ENCODE measurements around the gene TCOF1.
"Not testable (repeated sequence)": the region's sequence is repeated elsewhere in the genome, so short reads cannot be mapped to it uniquely, and the experiment has no call there.

TCOF1 gene

GRCh38 chr5:150406103-150406722 lies 48.7 kb downstream of the TCOF1 start:
- DNase-seq = no peak

DNA sequence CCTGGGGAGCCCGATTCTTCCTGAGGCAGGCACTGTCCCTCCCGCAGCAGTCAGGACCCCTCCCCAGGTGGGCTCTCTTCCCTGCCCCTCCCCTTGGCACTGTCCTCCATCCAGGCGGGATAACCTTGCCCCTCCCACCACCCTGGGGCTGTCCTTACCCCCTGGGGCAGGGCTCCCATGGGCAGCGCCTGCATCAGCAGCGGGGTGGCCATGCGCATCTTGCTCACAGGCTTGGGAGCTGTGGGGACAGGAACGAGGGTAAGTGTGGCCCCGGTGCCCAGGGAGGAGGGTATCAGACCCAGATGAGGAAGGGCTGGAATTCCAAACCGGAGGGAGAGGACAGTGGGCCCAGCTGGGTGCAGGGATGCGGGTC lies 49.2 kb downstream of the TCOF1 start:
- DNase-seq = no peak

GRCh38 chr5:150407096-150407720 lies 49.7 kb downstream of the TCOF1 start:
- DNase-seq = no peak

DNA sequence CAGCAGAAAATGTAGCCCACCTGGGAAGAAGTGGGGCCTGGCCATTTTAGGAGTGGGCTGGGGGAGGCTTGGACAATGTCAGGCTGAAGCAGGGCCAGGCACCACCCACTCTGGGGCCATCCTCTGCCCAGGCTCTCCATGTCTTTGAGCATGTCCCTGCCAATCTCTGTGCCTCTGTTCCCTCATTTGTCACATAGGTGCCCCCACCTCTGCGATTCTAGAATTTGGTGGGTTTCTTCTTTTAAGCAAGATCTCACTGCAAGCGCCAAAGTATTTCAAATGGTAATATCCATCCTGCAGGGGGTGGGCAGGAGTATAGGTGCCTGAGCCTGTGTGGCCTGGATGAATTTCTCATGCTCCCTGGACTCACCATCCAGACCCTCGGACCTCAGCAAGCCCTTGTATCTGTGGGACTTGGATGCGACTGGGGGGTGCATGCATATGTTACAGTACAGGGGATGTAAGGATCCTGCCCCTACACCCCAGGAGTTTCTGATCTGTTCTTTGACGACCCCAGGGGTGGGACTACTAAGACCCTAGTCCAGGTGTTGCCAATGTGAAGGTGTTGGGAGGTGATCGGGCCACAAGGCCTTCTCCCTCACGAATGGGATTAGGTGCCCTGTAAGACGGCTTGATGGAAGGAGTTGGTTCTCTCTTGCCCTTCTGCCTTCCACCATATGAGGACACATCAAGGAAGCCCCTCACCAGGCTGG lies 50.9 kb downstream of the TCOF1 start:
- no peak for DNase-seq

DNA sequence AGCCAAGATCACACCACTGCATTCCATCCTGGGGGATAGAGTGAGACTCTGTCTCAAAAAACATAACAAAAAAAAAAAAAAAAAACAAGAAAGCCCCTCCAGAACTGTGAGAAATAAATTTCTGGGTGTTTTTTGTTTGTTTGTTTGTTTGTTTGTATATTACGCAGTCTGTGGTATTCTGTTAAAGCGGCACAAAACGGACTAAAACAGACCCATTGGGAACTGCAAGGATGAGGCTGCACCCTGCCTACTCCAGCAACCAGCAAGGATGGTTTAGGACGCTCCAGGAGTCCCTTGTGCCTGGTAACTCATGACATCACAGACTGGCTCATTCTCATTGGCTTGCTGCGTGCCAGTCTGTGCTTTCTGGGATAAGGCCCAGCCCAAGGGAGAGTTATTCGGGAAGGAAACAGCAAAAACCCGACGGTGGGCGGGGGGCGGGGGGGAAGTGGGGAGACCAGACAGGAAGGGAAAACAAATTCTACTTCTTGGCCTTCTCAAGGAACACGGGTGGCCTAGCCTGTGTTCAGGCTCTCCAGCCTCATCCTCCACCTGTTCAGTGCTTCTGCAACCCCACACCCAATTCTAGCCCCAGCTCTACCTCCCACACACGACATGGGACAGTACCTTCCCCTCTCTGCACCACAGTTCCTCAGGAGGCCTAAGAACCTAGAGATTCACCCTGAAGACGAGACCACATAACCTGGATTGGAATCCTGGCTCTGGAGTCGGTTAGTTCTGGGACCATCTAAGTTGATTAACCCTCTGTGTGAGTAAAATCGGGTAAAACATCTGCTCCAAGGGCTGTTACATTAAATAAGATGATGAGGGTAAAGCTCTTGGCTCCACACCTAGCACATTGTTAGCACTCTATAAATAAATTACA lies 52.4 kb downstream of the TCOF1 start:
- peak; percentile 81 for DNase-seq

- peak; percentile 60 for DNase-seq
Observed at GRCh38 chr5:150410524-150411244, 53.2 kb downstream of the TCOF1 start.

DNA sequence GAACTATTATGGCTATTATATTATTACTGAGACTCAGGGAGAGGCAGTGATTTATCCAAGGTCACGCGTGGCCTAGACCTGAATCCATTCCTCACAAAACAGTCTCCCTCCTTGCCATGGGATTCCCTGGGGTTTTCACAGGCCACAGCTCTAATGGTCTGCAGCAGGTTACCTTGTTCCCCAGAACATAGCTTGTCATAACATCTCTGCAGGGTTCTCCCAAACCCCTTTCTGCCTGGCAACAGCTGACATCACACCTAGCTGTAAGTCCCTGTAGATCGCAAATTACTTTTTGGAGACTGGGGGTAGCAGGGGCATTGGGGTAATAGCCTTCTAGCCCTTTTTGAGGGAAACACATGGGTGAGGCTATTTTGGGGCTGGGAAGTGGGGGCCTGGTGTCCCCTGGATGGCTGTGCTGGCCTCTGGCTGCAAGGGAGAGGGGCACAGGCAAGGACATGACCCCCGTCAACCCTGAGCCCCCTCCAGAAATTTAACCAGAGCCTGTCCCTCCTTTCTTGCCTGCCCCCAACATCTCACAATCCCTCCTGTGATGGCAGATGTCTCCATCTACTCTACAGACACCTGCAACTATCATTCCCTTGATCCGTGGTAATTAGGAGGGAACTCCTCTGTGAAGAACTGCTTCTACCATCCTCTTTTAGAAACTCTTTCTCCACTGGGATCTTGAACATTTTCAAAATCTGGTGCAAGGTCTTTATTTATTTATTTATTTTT lies 53.9 kb downstream of the TCOF1 start:
- no peak for DNase-seq

- DNase-seq = peak; percentile 13
Observed at GRCh38 chr5:150412319-150413175, 55.0 kb downstream of the TCOF1 start, which contains the start of gene CD74. Gene CD74, minus strand, starts transcription at chr5:150412910. Its CDS starts 161 bp downstream, at chr5:150412749.

- DNase-seq = no peak
Observed at GRCh38 chr5:150413176-150413901, 55.8 kb downstream of the TCOF1 start.

DNA sequence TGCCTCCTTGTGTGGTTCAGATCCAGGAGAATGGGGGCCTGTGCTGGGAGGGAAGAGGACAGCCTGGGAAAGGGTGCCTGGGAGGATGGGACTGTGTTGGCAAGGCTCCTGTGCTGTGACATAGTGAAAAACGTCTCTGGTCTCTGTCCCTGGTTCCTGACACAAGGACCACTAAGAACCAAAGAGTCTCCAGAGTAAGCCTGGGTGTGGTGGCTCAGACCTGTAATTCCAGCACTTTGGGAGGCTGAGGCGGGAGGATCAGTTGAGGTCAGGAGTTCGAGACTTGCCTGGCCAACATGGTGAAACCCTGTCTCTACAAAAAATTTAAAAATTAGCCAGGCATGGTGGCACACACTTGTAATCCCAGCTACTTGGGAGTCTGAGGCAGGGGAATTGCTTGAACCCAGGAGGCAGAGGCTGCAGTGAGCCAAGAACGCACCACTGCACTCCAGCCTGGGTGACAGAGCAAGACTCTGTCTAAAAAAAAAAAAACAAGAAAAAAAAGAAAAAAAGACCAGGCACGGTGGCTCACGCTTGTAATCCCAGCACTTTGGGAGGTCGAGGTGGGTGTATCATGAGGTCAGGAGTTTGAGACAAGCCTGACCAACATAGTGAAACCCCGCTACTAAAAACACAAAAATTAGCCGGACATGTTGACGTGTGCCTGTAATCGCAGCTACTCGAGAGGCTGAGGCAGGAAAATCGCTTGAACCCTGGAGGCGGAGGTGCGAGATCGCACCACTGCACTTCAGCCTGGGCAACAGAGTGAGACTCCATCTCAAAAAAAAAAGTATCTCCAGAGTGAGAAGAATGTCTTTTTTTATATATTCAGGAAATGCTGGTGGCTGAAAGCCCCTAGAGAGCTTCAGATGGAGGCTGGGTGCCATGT lies 56.6 kb downstream of the TCOF1 start:
- not testable (repeated sequence) for DNase-seq

- DNase-seq = no peak
Observed at GRCh38 chr5:150419630-150420270, 62.3 kb downstream of the TCOF1 start.

GRCh38 chr5:150422075-150422474 lies 64.6 kb downstream of the TCOF1 start:
- DNase-seq = no peak

GRCh38 chr5:150422758-150423157 lies 65.3 kb downstream of the TCOF1 start:
- DNase-seq = no peak

- not testable (repeated sequence) for DNase-seq
Observed at GRCh38 chr5:150426165-150426564, 68.7 kb downstream of the TCOF1 start.

GRCh38 chr5:150428106-150428876 lies 70.8 kb downstream of the TCOF1 start:
- no peak for DNase-seq

DNA sequence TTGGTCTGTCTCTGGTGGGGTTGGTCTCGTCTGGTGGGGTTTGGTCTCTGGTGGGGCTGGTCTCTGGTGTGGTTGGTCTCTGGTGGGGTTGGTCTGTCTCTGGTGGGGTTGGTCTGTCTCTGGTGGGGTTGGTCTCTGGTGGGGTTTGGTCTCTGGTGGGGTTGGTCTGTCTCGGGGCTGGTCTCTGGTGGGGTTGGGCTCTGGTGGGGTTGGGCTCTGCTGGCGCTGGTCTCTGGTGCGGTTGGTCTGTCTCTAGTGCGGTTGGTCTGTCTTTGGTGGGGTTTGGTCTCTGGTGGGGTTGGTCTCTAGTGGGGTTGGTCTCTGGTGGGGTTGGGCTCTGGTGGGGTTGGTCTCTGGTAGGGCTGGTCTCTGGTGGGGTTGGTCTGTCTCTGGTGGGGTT lies 71.5 kb downstream of the TCOF1 start:
- no peak for DNase-seq

- DNase-seq = no peak
Observed at GRCh38 chr5:150429410-150429873, 71.9 kb downstream of the TCOF1 start.
